RPMI8226 (cell line): ENCODE results near the gene ABCA3.
A peak's percentile ranks its signal among the peaks of the same experiment; 100 is the strongest.

Source experiments
- DNase-seq: peaks from one replicate; pipeline ENCODE4 v3.0.0-alpha.2; 2015

Gene ABCA3

DNA sequence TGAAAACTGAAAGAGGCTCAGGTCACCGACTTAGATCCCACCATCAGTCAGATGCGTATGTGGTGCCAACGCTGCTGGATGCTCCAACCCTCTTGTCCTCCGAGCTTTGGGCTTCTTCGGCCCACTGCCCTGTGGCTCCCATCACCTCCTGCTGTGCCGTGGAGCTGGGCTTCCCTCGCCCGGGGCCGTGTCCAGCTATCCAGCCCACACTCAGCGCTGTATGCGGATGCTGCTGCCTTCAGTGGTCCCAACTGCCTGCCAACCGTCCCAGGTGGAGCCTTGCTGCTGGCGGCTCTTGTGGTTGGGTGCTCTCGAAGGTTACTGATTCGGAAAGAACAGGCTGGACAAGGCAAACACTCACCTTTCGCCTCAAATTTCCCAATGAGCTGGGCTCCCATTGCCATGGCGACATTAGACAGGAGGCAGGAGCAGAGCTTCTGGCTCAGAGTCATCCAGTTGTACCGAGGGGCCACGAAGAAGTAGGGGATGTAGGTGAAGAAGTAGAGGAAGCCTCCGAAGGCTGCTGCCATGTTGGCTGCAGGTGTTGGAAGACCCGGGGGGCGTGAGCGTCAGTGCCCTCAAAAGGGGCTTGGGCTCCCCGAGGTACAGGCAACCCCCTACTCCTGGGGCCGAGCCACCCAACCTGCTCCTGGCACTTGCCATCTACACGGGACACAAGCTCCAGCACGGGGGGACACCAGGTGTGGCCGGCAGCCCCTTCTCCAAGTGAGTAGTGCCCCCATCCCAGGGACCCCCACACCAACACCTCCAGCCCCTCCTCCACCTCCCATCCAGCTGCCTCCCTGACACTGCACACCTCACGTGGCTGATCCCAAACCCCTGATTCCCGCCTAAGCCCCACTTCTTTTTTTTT is 32.2 kb downstream of the ABCA3 start:
- DNase-seq: no peak

DNA sequence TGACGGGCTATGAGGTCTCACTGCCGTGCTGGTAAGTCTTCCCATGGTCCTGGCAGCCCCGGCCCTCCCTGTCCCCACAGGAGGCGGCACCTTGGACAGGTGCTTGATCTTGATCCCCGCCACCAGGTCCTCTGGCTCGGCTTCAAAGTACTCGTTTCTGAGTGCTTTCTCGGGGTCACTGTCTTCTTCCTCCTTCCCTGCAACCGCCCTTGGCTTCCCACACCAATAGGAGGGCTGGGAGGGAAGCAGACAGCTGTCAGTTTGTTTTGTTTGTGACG is 40.7 kb downstream of the ABCA3 start:
- DNase-seq: no peak

DNA sequence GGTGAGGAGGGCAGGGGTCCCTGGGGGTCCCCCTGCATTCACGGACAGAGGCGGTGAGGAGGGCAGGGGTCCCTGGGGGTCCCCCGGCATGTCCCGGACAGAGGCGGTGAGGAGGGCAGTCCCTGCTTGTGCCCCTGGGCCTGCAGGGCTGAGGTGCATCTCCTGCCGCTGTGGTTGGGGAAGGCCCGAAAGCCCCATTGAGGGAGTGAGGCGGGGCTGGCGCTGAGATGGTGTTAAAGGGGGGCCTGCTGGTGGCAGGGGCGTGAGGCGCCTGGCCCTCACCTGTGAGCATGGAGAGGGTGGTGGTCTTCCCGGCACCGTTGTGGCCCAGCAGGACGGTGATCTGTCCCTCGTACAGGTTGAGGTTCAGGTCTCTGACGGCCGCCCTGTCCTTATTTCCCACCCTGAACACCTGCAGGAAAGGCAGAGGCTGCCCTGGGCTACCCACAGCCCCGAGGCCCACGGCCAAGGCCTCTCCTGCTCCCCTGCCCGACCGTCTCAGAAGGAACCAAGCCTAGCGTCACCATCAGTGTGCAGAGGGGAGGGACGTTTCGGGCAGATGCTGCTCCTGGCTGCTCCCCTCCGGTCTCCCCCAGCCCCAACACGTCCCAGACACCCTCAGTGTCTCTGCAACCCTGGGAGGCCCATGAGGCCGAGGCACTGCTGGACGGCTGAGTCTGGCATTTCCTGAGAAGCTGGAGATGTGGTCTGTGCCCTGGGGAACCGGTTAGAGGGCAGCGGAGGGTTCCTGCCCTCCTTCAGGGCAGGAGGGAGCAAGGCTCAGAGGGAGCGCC is 41.2 kb downstream of the ABCA3 start:
- DNase-seq: peak; percentile 20

DNA sequence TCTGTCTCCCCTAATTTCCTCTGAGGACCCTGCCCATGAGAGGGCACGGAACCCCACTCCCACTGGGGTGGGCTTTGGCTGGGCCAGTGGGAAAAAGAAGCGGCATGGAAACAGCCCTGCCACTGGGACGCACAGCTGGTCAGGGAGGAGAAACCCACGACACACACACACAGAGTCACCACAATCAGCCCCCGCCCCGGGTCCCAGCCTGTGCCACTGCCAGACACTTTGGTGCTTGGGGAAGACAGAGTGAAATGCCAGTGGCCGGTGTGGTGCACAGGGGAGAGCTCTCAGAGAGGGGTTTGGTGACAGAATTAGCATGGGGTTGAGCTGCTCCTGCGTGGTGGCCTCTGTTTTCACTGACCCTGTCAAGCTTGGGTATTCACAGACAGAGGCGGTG is 41.9 kb downstream of the ABCA3 start:
- DNase-seq: no peak

DNA sequence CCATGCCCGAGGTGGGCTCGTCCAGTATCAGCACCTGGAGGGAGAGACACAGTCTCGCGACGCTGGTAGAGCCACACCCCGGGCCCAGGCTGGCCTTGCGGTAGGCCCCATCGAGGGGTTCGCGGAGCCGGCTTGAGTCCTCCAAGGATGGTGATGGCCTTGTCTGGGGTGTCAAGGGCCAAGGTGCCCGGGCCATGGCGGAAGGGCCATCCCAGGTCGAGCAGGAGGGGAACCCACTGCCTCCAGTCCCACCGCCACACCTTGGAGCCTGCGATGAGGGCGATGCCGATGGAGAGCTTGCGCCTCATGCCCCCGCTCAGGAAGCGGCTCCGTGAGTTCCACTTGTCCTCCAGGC is 43.0 kb downstream of the ABCA3 start:
- DNase-seq: no peak

DNA sequence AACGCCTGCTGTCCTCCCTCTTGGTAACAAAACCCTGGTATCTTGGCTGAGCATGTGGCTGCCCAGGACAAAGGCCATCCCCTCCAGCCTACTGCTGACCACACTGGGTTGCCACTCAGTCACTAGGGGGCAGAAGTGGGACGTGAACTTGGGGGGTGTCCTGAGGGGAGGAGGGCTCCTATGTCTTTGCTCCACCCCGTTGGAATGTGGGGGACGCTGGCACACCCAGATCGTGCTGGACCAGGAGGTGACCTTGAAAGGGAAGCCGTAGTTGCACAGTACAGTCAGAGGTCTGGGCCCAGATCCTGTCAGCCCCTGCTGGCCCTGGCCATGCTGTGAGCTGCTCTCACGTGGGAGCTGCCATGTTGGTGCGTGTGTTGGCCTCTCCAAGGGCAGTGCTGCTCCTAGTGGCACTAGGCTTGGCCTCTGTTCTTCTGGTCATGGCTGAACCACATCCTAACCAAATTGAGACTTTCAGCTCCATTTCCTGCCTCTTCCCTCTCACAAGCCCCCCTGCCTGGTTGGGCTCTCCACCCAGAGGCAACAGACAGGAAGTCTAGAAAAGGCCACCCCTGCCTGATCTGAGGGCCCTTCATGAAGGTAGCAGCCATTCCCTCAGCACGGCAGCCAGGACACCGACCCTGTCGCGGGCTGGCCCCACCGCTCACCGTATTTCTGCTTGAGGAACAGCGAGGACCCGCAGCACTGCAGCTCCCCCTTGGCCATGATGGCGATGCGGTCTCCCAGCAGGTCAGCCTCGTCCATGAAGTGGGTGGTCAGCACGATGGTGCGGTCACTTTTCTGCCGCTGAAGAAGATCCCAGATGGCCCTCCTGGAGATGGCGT is 43.6 kb downstream of the ABCA3 start:
- DNase-seq: peak; percentile 49

DNA sequence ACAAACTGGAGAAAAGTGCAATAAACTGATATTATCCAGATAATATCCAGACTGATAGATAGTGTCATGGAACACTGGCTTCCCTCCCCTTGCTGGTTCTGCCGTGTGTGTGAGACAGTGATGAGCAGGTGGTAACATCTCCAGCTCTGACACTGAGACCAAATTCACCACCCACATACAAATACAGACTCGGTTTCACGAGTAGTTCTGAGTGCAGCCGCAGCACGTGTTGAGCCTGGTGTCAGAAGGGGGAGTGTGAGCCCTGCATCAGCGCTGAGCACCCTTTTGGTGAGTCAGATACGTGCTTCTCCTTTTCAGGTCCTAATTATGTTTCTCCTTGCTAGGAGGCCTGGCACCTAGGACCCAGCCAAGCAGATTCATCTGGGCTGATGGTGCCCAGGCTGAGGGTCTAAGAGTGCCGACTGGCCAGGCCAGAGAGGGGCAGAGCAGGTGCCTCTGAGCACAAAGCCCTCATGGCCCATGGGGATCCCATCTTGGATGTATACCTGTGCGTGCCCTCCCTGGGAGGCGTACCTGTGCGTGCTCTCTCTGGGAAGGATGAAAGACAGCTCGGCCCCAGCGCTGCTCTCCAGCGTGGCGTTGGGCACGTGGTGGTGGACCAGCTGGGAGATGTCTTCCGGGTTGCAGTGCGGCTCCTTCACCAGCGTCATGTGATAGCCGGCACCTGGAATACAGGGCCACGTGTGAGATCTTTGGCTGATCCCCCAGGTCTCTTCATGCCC is 45.3 kb downstream of the ABCA3 start:
- DNase-seq: peak; percentile 73

DNA sequence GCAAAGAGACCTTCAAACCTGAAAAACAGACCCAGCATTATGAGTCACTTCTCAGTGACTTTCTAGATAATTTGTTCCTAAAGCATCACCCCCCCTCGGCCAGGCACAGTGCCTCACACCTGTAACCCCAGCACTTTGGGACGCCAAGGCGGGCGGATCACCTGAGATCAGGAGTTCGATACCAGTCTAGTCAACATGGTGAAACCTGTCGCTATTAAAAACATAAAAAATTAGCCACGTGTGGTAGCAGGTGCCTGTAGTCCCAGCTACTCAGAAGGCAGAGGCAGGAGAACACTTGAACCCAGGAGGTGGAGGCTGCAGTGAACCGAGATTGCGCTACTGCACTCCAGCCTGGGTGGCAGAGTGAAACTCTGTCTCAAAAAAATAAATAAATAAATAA is 48.3 kb downstream of the ABCA3 start:
- DNase-seq: no peak

DNA sequence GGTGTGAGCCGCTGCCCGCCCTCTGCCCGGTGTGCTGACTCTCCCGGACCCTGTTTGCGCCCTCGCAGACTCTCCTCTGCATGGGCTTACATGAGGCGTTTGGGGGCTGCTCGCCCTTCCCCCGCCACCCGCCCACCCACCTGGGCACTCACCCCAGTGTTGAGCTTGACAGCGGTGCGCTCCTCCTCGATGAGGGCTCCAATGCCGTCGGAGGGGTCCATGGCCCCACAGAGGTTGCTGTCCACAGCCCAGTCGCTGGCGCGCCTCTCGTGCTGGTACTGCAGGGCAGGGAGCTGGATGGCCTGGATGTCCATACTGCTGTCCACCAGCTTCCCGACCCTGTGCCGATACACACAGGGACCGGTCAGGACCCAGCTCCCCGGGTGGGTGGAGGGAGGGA is 51.2 kb downstream of the ABCA3 start:
- DNase-seq: no peak

DNA sequence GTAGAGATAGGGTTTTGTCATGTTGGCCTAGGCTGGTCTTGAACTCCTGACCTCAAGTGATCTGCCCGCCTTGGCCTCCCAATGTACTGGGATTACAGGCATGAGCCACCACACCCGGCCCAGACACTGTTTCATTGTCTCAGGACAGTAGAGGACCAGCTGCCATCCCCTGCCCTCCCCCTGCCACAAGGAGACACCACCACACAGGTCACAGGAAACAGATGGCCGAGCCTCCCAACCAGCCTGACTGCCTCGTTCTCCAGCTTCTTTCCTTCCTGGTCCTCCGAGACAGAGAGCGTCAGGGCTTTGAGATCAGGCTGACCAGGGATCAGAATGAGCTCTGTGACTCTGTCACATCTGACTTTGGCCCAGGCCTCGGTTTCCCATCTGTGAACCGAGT is 51.8 kb downstream of the ABCA3 start:
- DNase-seq: no peak

DNA sequence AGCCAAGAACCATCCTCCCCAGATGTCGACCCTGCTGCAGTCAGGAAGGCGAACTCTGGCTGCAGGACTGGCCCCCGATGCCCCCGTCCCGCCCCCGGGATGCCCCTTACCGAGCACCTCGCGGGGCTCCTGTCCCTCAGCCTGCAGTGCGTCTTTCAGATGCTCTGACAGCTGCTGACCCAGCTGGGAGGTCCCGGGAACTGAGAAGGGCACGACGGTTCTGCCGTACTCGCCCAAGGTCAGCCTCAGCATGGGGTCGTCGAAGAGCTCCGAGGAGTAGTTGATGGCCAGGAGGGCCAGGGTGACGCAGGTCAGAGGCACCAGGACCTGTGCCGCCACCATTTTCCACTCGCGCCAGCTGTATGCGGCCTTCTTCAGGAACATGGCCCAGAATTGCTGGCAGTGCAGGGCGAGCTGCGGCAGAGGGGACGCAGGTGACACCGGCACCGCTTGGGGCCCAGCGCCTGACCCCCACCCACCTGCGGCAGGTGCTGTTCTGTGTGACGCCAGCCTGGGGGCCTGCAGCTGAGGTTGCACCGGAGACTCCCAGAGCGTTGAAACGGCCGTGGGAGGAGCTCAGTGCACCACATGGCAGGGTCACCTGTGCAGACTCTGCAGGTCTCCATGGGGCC is 52.5 kb downstream of the ABCA3 start:
- peak; percentile 37 for DNase-seq

DNA sequence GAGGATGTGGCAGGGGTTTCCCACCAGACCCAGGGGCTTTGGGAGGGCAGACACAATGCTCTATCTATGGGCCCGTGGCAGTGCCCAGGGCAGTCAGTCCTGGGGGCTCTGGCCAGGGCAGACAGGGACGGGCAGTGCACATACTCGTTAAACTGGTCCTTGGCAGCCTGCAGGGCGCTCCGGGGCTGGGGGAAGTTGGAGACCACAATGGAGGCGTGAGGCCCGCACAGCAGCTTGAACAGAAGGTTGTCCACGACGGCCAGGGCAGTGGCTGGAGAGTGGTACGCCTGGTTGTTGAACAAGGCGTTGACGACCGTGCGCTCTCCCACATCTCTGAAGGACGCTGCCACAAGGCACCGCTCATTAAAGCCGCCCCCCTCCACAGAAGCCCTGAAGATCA is 54.0 kb downstream of the ABCA3 start:
- no peak for DNase-seq

DNA sequence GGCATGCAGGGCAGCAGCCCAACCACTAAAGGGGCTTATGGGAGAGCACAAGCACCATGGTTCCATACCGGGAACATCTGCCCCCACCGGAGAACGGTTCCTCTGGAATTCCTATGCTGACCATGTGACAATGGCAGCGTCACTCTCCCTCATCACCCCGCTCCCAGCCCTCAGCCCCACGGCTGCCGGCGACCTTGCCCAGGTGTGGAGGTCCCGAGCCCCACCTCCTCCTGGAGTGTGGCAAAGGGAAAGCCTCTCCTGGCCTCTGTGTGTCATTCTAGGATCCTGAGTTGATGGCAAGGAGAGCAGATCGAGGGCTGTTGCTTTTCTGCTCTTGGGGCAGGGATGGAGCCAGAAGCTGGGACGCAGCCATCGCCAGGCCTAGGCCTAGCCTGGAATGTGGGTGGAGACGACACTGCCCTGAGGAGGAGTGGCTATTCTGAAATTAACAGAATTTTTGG is 54.8 kb downstream of the ABCA3 start:
- DNase-seq: no peak

DNA sequence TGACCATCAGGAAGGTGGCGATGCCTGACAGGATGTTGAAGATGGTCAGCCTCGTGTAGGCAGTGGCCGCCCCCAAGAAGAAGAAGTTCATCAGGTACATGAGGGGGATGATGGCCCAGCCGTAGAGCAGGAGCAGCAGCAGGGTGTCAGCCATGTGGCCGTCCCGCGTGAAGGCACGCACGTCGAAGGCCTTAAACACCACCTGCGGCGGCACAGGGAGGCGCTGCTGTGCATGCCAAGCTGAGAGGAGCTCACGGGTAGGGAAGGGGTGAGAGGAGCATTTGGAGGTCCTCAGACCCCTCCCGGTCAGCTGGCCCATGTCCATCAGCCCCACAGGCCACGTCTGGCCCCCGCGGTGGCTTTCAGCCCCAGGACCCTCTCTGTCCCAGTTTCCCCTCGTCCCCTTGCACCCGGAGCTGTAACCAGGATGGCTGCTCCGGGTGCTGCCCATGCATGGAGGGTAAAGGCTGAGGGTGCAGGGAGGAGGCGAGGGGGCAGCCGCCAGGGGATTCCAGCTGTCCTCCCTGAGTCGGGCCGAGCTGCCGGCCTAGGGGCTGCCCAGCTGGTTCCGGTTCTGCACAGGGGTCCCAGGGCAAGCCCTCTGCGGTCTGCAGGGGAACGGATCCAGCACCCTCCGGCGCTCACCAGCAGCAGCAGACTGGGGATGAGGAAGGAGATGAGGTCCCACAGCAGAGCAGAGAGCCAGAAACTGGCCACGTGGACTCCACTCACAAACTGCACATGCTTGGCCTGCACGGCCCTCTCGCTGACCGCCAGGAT is 55.5 kb downstream of the ABCA3 start:
- peak; percentile 35 for DNase-seq

DNA sequence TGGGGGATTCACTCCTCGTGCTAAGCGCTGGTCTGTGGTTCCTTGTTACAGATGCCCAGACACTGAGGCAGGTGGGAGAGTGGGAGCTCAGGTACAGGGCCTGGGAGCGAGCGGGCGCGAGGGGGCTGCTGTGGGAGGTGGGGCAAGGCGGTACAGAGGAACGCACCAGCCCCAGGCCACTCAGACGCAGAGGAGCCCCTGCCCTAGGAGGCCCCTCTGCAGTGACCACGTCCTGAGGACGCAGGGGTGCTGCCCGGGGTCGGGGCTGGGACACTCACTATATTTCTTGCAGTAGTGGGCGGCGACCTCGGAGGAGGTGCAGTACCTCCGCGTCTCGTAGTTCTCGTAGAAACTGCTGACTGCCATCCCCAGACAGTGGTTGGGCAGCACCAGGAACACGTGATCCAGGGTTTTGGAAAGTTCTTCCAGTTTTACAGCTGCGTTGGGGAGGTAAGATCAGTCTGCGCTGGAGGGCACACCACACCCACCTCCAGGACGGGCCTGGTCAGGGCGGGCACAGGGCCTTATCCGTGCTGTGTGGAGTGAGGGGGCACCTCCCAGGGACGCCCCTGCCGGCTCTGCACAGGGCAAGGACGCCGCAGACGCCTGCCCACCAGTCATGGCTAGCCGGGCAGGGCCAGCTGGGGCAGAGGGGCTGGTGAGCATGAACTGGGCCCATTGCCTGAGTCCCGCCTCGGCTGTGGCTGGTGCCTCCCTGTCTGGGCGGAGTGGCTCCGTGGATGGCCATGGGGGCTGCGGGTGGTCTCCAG is 56.3 kb downstream of the ABCA3 start:
- peak; percentile 33 for DNase-seq

DNA sequence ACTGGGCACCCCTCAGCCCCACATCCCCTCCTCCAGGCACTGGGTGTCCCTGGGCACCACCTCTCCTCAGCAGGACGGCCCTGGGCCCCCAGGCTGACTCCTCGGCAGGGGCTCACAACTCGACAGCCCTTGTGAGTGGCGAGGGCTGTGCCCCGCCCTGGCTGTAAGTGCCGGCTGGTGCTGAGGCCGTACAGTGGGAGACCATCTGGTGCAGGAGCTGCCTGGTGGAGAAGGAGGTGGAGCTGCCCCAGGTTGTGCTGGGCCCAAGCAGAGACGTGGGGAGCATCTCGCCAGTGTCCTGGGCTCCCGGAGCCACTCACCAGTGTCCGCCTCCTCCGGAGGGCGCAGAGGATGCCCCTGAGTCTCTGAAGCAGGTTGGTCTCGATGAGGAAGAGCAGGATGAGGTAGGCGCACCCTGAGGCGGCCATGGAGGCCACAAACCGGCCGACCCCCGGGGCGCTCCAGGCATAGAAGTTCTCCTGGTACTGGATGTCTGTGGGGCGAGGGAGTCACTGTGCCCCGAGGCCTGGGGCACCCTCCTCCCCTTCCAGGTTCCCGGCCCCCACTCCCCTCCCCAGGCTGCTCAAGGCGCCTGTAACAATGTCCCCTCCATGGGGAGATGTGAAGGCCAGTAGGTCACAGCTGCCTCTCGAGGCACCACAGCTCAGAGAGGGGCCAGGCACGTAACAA is 57.5 kb downstream of the ABCA3 start:
- DNase-seq: peak; percentile 51

DNA sequence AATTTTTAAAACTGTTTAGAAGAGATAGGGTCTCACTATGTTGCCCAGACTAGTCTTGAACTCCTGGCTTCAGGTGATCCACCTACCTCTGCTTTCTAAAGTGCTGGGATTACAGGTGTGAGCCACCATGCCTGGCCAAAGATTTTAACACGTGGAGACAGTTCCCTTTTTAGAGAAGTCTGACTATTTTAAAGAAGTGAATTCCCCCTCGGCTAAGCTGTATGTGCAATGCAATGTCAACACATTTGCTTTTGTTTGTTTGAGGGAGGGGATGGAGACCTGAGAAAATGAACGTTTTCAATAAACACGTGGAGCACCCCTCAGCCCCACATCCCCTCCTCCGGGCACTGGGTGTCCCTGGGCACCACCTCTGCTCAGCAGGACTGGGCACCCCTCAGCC is 58.3 kb downstream of the ABCA3 start:
- peak; percentile 44 for DNase-seq

DNA sequence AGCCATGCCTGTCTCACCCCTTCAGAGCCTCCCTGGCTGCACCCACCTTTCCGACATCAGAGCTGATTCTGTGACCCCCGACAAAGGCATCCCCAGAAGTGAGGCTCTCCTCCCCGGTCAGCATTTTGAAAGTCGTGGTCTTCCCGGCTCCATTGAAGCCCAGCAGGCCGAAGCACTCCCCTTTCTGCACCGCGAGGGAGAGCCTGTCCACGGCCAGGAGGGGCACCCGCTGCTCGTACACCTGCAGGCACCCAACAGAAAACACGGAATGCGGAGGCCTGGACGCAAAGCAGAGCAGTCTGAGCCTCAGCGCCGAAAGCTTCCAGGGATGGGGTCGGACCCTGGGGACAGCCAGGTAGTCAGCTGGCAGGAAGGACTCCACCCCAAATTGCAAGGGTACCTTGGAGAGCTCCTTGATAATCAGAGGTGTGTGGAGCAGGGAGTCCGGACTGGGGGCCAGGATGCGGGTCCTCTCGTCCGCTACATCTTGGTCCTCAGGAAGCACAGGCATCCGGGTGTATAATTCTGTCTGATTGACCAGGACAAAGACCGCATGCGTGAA is 59.5 kb downstream of the ABCA3 start:
- DNase-seq: no peak

DNA sequence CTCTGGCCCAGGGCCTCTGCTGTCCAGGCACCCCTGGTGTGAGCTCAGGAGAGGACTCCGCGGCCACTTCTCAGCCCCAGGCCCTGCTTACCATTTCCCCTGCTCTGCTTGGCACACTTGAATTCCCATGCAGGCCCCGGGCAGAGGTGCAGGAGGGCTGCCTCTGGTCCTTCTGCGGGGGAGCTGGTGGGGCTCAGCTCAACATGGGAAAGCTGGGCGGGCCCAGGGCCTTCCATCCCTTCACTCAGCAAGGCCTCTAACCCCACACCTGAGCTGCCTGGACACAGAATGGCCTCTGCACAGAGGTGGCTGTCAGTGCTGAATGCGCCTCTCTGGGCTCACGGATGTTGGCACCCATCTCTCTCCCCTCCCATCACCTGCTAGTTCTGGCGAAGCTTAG is 60.1 kb downstream of the ABCA3 start:
- no peak for DNase-seq
